ENCODE measurements around the gene NBL1.

Gene NBL1, protein sequence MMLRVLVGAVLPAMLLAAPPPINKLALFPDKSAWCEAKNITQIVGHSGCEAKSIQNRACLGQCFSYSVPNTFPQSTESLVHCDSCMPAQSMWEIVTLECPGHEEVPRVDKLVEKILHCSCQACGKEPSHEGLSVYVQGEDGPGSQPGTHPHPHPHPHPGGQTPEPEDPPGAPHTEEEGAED

GRCh38 chr1:19643602-19644394 lies at the start of gene NBL1:
Gene NBL1 (plus strand): TSS chr1:19644311. CDS start chr1:19655031, 10,720 bp downstream.
- in situ Hi-C loops (cut with HindIII; ENCODE audit: low pct_ligation_motif_present, low pct_unique_long_range_greater_than_20kb, low sequenced_read_pairs) = no loop called here
- peak; percentile 71 for DNase-seq

- in situ Hi-C loops (cut with HindIII; ENCODE audit: low pct_ligation_motif_present, low pct_unique_long_range_greater_than_20kb, low sequenced_read_pairs) = no loop called here
- DNase-seq = no peak
These were observed 47.9 kb upstream of the NBL1 start for GRCh38 chr1:19596065-19596713.

GRCh38 chr1:19596714-19597495 lies 47.2 kb upstream of the NBL1 start:
- peak; percentile 96 for DNase-seq
- in situ Hi-C loops (cut with HindIII; ENCODE audit: low pct_ligation_motif_present, low pct_unique_long_range_greater_than_20kb, low sequenced_read_pairs) = no loop called here

DNA sequence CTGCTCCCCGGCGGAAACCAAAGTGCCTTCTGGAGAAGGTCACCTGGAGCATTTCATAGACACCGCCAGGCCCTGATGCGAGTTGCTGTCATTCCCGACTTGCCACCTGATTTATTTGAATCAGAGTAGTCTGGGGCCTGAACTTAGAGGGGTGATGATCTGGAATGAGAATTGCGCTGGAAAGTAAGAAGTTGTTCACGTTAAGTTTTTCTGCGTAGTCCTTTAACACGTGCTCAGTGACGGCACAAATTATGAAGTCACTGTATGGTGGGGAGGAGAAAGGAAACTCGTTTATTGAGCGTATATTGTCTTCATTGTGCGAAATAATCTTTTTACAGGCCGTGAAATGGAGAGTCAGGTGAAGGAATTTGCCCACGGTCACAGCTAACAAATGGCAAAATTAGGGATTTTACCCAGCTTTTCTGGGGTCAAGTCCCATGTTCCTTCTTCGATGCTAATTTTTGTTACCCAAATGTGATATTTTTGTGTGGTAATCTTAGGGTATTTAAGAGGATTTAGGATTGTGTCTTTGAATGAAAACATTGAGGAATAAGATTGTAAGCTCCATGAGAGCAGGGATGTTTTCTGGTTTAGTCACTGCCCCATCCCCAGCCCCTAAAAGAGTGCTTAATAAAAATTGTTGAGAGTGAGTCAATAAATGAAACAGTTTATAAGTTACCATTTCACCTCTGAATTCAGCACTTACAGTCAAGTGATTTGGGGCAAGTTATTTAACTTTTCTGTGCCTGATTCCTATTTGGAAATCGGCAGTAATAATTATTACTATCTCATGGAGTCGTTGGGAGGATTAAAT lies 46.4 kb upstream of the NBL1 start:
- in situ Hi-C loops (cut with HindIII; ENCODE audit: low pct_ligation_motif_present, low pct_unique_long_range_greater_than_20kb, low sequenced_read_pairs) = no loop called here
- DNase-seq = peak; percentile 44

DNA sequence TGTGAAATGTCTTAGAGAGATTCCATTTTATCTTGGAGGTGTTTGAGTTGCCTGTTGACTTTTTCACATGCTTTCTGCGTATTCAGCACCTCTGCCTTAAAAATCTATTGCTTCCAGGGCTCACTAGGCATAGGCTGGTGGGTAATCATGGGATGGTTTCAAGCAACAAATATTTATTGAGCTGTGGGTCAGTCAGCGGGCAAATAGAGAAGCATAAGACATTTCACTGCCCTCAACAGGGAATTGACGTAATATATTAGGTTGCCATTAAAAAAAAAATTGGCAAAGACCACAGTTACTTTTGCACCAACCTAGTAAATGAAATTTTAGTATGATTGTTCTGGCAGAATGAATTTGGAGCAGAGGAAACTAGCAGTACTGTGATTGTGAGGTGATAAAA lies 44.3 kb upstream of the NBL1 start:
- in situ Hi-C loops (cut with HindIII; ENCODE audit: low pct_ligation_motif_present, low pct_unique_long_range_greater_than_20kb, low sequenced_read_pairs) = no loop called here
- no peak for DNase-seq

DNA sequence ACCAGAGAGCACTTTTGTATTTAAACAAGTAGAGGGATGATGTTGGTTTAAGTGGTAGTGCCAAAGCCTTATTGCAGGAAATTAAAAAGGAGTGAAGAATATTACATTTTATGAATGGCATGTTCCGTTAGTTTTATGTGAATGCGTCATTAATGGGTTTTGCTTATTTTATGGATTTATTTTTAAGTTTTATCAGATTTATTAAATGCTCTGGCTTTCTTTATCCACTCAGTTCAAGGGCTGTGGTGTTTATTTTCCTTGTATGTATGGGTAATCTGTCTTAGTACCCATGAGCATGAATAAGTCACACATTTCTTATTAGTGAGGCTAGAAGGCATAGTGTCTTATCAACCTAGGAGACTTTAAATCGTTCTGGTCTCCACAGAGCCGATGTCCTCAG lies 41.6 kb upstream of the NBL1 start:
- no peak for DNase-seq
- in situ Hi-C loops (cut with HindIII; ENCODE audit: low pct_ligation_motif_present, low pct_unique_long_range_greater_than_20kb, low sequenced_read_pairs) = no loop called here

DNA sequence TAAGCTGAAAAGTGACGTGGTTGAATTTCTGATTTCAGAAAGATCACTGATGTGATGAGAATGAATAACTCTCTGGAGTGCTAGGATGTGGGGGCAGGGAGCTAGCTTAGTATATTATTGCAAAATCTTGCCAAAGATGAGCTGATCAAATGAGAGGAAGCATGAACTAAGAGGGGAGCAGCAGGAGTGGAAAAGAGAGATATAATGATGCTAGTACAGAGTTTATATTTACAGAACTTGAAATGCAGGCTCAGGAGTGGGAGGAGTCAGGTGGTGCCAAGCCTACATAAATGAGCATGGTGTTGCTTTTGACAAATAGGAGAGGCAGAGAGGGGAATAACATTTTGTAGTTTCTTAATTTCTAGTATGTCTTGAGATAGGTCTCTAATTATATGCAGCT lies 38.1 kb upstream of the NBL1 start:
- DNase-seq = no peak
- in situ Hi-C loops (cut with HindIII; ENCODE audit: low pct_ligation_motif_present, low pct_unique_long_range_greater_than_20kb, low sequenced_read_pairs) = no loop called here

DNA sequence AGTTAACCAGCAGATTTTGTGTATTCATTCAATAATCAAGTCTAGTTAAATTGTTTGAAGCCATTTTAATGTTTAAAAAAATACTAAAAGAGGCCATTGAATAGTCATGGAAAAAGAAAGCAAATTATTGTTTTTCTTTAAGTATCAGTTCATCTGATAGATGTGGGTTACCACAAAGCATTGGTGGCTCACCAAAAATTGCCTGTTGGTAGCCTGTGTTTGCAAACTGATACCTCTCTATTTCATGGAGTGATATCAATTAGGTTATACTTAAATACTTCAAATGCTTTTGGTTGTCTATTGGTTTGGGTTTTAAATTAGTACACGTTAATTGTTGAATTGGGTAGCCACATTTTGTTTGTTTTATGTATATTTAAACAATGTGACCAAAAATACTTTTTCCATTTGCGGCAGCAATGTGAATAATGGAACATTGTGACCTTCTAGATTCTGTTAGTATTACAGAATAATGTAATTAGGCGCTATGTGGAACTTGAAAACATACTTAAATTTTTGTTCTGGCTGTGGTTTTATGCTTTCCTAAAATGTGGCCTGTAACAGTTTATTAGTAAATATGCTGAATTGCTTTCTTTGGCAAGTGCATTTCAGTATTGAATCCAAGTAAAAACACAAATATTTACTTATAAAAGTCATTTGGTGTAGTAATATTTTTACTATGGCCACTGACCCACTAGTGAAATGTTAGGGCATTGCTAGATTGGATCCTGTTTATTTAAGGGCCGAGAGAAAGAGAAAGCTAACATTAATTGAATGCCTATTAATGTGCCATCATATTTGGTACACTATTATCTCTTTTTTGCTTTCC lies 37.1 kb upstream of the NBL1 start:
- in situ Hi-C loops (cut with HindIII; ENCODE audit: low pct_ligation_motif_present, low pct_unique_long_range_greater_than_20kb, low sequenced_read_pairs) = no loop called here
- no peak for DNase-seq

GRCh38 chr1:19608232-19608631 lies 35.9 kb upstream of the NBL1 start:
- DNase-seq = no peak

DNA sequence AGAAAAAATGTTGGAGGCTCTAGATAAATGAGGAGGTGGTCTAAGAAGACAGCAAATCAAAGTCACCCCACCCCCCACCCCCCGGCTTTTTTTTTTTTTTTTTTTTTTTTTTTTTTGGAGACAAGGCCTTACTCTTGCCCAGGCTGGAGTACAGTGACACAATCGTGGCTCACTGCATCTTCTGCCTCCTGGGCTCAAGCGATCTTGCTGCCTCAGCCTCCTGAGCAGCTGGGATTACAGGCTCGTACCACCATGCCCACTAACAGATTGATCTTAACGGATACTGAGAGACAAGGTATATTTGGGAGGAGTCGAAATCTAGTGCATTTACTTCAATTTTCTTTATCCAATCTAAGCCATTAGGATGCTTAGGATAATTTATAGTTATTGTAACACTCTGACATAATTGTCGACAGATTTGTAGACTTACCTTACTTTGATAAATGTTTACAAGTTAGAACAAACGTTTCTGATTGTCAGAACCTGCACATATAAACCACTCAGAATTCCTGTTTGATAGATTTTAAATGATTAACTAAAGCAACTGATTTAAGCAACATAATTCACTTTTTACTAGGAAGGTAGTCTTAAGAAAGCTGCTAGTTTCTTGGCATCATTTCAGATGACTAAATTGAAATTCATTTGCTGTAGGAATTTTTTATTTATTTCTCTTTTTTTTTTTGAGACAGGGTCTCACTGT lies 33.7 kb upstream of the NBL1 start:
- in situ Hi-C loops (cut with HindIII; ENCODE audit: low pct_ligation_motif_present, low pct_unique_long_range_greater_than_20kb, low sequenced_read_pairs) = no loop called here
- DNase-seq = no peak

More at GRCh38 chr1:19608232-19608631, 35.9 kb upstream of the NBL1 start:
- in situ Hi-C loops (cut with HindIII; ENCODE audit: low pct_ligation_motif_present, low pct_unique_long_range_greater_than_20kb, low sequenced_read_pairs) = no loop called here

- DNase-seq = no peak
- in situ Hi-C loops (cut with HindIII; ENCODE audit: low pct_ligation_motif_present, low pct_unique_long_range_greater_than_20kb, low sequenced_read_pairs) = no loop called here
These were observed 31.6 kb upstream of the NBL1 start for GRCh38 chr1:19612530-19612929.

- no peak for DNase-seq
- in situ Hi-C loops (cut with HindIII; ENCODE audit: low pct_ligation_motif_present, low pct_unique_long_range_greater_than_20kb, low sequenced_read_pairs) = no loop called here
These were observed 30.9 kb upstream of the NBL1 start for GRCh38 chr1:19613171-19613703.

DNA sequence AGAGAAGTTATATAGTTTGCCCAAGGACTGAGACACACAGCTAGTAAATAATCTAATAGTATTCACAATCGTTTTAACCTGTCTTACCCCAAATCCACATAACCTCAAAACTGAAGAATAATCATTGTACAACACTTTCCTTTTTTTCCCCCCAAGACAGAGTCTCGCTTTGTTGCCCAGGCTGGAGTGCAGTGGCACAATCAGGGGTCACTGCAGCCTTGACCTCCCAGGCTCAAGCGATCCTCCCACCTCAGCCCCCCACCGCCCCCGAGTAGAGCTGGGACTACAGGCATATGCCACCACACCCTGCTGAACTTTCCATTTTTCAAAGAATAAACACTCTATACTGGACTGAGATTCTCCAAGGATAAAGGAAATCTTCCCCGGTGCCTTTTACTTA lies 28.7 kb upstream of the NBL1 start:
- in situ Hi-C loops (cut with HindIII; ENCODE audit: low pct_ligation_motif_present, low pct_unique_long_range_greater_than_20kb, low sequenced_read_pairs) = no loop called here
- no peak for DNase-seq

- DNase-seq = peak; percentile 36
- in situ Hi-C loops (cut with HindIII; ENCODE audit: low pct_ligation_motif_present, low pct_unique_long_range_greater_than_20kb, low sequenced_read_pairs) = no loop called here
These were observed 27.6 kb upstream of the NBL1 start for GRCh38 chr1:19616489-19616888.

GRCh38 chr1:19617376-19617775 lies 26.7 kb upstream of the NBL1 start:
- in situ Hi-C loops (cut with HindIII; ENCODE audit: low pct_ligation_motif_present, low pct_unique_long_range_greater_than_20kb, low sequenced_read_pairs) = no loop called here
- DNase-seq = no peak

- in situ Hi-C loops (cut with HindIII; ENCODE audit: low pct_ligation_motif_present, low pct_unique_long_range_greater_than_20kb, low sequenced_read_pairs) = no loop called here
- no peak for DNase-seq
These were observed 25.7 kb upstream of the NBL1 start for GRCh38 chr1:19618428-19618827.
